H1 (cell line): ENCODE results near the gene SMARCE1.

Experiments used
- BRCA1 ChIP-seq: IDR thresholded peaks from 2 replicates; pipeline ENCODE4 v1.6.1; 2012; ENCODE audit warnings: low read depth, low read length, improper control_type of control experiment
- CREB1 ChIP-seq: IDR thresholded peaks from 2 replicates; pipeline ENCODE4 v1.6.1; 2012; ENCODE audit warnings: inconsistent platforms
- EZH2 ChIP-seq: fragments of 200-600 bp; sonication (generic); IDR thresholded peaks from 2 replicates; pipeline ENCODE4 v1.7.1; 2012; ENCODE audit warnings: low read depth, mild to moderate bottlenecking, moderate library complexity, low read length, inconsistent platforms; ENCODE audit not compliant: severe bottlenecking
- GABPA ChIP-seq: IDR thresholded peaks from 2 replicates; pipeline ENCODE4 v1.6.1; 2011; ENCODE audit warnings: mild to moderate bottlenecking, low read length, moderate library complexity, borderline replicate concordance; ENCODE audit not compliant: insufficient read depth
- JUN ChIP-seq: IDR thresholded peaks from 2 replicates; pipeline ENCODE4 v1.6.1; 2011; ENCODE audit warnings: low read depth, mild to moderate bottlenecking, improper control_type of control experiment, low read length
- POLR2A ChIP-seq, 2 experiments: IDR thresholded peaks; 1 replicate in 1 of 2; 2 replicates in 1 of 2; pipeline ENCODE4 v1.6.1; 2011; ENCODE audit warnings: low read depth in 2 of 2, low read length in 2 of 2, mild to moderate bottlenecking in 2 of 2; ENCODE audit errors: control extremely low read depth in 1 of 2
- POLR2AphosphoS5 ChIP-seq: IDR thresholded peaks from 2 replicates; pipeline ENCODE4 v1.6.1; 2011; ENCODE audit warnings: low read depth, low read length
- RFX5 ChIP-seq: IDR thresholded peaks from 2 replicates; pipeline ENCODE4 v1.6.1; 2011; ENCODE audit warnings: low read depth, low read length, improper control_type of control experiment, borderline replicate concordance
- SRF ChIP-seq: IDR thresholded peaks from 2 replicates; pipeline ENCODE4 v1.6.1; 2011; ENCODE audit warnings: mild to moderate bottlenecking, low read depth, low read length, moderate library complexity
- SUZ12 ChIP-seq: fragments of 200-600 bp; sonication (generic); IDR thresholded peaks from 2 replicates; pipeline ENCODE4 v1.6.1; 2012; ENCODE audit warnings: mild to moderate bottlenecking, inconsistent platforms, low read length, moderate library complexity, mixed read lengths
- YY1 ChIP-seq: IDR thresholded peaks from 2 replicates; pipeline ENCODE4 v1.6.1; 2011; ENCODE audit warnings: low read depth, mild to moderate bottlenecking, low read length
- TF ChIP-seq, protein P1 (sequence below): IDR thresholded peaks from 2 replicates; pipeline ENCODE4 v1.6.1; 2011; ENCODE audit warnings: low read depth, mild to moderate bottlenecking, low read length; ENCODE audit not compliant: insufficient read depth
- TF ChIP-seq, protein P2 (sequence below), 3 experiments: IDR thresholded peaks; 1 replicate in 2 of 3; 2 replicates in 1 of 3; pipeline versions ENCODE4 v1.5.1 to v1.6.1; 2011; ENCODE audit warnings: low read length in 3 of 3, mild to moderate bottlenecking in 3 of 3, inconsistent platforms in 2 of 3, low read depth in 1 of 3, moderate library complexity in 1 of 3; ENCODE audit not compliant: insufficient read depth in 1 of 3; ENCODE audit errors: control extremely low read depth in 1 of 3
- TF ChIP-seq, protein P3 (sequence below): IDR thresholded peaks from 2 replicates; pipeline ENCODE4 v1.6.1; 2012; ENCODE audit warnings: inconsistent platforms

DNA sequence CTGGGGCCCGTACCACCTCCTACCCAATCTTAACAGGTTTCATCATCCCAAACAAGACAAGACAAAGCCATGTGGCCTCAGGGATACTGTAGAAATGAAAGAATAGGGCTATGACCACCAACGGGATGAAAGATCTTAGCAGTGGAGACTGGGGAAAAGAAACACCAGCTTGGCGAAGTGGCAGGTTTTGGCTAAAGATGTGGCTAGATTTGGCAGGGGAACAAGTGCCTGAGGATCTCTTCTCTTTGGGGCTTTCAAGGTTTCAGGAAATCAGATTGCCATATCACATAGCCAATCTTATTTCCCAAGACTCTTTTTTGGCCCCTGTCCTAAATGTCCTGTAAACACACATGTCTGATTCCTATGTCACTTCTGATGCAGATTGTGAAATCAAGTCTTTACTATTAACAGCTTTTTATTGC is 49.0 kb upstream of the SMARCE1 start:
- TF ChIP-seq, protein P1, sequence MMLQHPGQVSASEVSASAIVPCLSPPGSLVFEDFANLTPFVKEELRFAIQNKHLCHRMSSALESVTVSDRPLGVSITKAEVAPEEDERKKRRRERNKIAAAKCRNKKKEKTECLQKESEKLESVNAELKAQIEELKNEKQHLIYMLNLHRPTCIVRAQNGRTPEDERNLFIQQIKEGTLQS, result no peak
- no peak for TF ChIP-seq EZH2
- TF ChIP-seq, protein P2, sequence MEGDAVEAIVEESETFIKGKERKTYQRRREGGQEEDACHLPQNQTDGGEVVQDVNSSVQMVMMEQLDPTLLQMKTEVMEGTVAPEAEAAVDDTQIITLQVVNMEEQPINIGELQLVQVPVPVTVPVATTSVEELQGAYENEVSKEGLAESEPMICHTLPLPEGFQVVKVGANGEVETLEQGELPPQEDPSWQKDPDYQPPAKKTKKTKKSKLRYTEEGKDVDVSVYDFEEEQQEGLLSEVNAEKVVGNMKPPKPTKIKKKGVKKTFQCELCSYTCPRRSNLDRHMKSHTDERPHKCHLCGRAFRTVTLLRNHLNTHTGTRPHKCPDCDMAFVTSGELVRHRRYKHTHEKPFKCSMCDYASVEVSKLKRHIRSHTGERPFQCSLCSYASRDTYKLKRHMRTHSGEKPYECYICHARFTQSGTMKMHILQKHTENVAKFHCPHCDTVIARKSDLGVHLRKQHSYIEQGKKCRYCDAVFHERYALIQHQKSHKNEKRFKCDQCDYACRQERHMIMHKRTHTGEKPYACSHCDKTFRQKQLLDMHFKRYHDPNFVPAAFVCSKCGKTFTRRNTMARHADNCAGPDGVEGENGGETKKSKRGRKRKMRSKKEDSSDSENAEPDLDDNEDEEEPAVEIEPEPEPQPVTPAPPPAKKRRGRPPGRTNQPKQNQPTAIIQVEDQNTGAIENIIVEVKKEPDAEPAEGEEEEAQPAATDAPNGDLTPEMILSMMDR (IDR thresholded peaks at IDR 0.05; ENCODE audit: control extremely low read depth in 1 of 3, insufficient read depth in 1 of 3, low read depth in 1 of 3, low read length in 3 of 3), result no peak
- TF ChIP-seq YY1, result no peak
- no peak for TF ChIP-seq RFX5
- no peak for TF ChIP-seq JUN
- TF ChIP-seq POLR2A (IDR thresholded peaks at IDR 0.05; ENCODE audit: control extremely low read depth in 1 of 2, low read depth in 2 of 2, low read length in 2 of 2), result no peak
- TF ChIP-seq POLR2AphosphoS5, result no peak
- TF ChIP-seq SRF, result no peak
- TF ChIP-seq, protein P3, sequence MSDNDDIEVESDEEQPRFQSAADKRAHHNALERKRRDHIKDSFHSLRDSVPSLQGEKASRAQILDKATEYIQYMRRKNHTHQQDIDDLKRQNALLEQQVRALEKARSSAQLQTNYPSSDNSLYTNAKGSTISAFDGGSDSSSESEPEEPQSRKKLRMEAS, result no peak
- no peak for TF ChIP-seq BRCA1
- TF ChIP-seq GABPA, result no peak
- no peak for TF ChIP-seq CREB1
- no peak for TF ChIP-seq SUZ12
